Measurements from ENCODE around the gene RALGPS2.

GRCh38 chr1:178933709-178934490 is 208.9 kb downstream of the RALGPS2 start:
- TF ChIP-seq GATA2 (IDR thresholded peaks at IDR 0.05; ENCODE audit: low read depth, low read length) (no peak), GATA3 (IDR thresholded peaks at IDR 0.05; ENCODE audit: low read depth, low read length) (no peak)

Data from SH-SY5Y (cell line).